Panc1 (cell line): ENCODE measurements around the gene RRAS2. TPM values are rescaled to one million over a fixed set of nuclear protein-coding genes. Genes with fewer than 3 reads are reported as not detected.

Experiments
- ATAC-seq: fragments of 200-7000 bp; cut with Tn5 transposase; 2 replicates; pipeline ENCODE4 v1.9.1; 2020; ENCODE audit warnings: mild to moderate bottlenecking, moderate library complexity
- BruUV-seq: library from RNA; stranded (reverse); fragments of 400-500 nt; replicated peaks from 2 replicates; lab custom pipeline; 2021; lab: Mats Ljungman, UMichigan
- CTCF ChIA-PET: fragments of 300-600 bp; sonication (Branson Sonifier 250); formaldehyde crosslinking; loops from one replicate; lab custom pipeline; 2022; ENCODE audit warnings: antibody characterized with exemption; lab: Charles Lee
- POLR2A ChIA-PET: fragments of 300-600 bp; sonication (Branson Sonifier 250); formaldehyde crosslinking; loops from one replicate; lab custom pipeline; 2022; ENCODE audit warnings: antibody characterized with exemption; lab: Charles Lee
- DNase-seq: peaks from one replicate; pipeline ENCODE4 v3.0.0-alpha.2; 2010; ENCODE audit warnings: low read depth, low spot score
- H3K27ac ChIP-seq: 2 replicates; pipeline ENCODE4 v1.5.1; 2011; ENCODE audit warnings: mild to moderate bottlenecking, low read length, inconsistent platforms
- H3K27me3 ChIP-seq: fragments of 200-500 bp; sonication (Bioruptor generic); 2 replicates; pipeline ENCODE4 v1.6.0; 2014; ENCODE audit warnings: low read length, inconsistent platforms; ENCODE audit not compliant: control insufficient read depth, insufficient read depth
- H3K36me3 ChIP-seq: fragments of 200-500 bp; sonication (Bioruptor generic); 2 replicates; pipeline ENCODE4 v1.5.1; 2014; ENCODE audit warnings: inconsistent platforms, mild to moderate bottlenecking, low read length, moderate library complexity; ENCODE audit not compliant: control insufficient read depth, insufficient read depth
- H3K4me1 ChIP-seq: 2 replicates; pipeline ENCODE4 v1.5.1; 2011; ENCODE audit warnings: inconsistent platforms, mild to moderate bottlenecking, low read length, moderate library complexity; ENCODE audit not compliant: control insufficient read depth, insufficient read depth
- H3K4me3 ChIP-seq, 2 experiments: 2 replicates each; pipeline ENCODE4 v1.5.1; 2011 to 2012; ENCODE audit warnings: low read depth in 2 of 2, low read length in 2 of 2, mild to moderate bottlenecking in 2 of 2, inconsistent platforms in 1 of 2, moderate library complexity in 1 of 2
- H3K9me3 ChIP-seq: fragments of 200-500 bp; sonication (Bioruptor generic); 2 replicates; pipeline ENCODE4 v1.5.1; 2014; ENCODE audit warnings: low read depth, mild to moderate bottlenecking, inconsistent platforms, low read length, moderate library complexity; ENCODE audit not compliant: control insufficient read depth, insufficient read depth
- POLR2AphosphoS5 ChIP-seq: IDR thresholded peaks from 2 replicates; pipeline ENCODE4 v1.6.1; 2012; ENCODE audit warnings: mild to moderate bottlenecking, low read depth, low read length, moderate library complexity
- SIN3A ChIP-seq: IDR thresholded peaks from 2 replicates; pipeline ENCODE4 v1.6.1; 2012; ENCODE audit warnings: low read depth, mild to moderate bottlenecking, low read length, moderate library complexity, borderline replicate concordance; ENCODE audit not compliant: insufficient read depth
- TCF7L2 ChIP-seq: IDR thresholded peaks from 2 replicates; pipeline ENCODE4 v1.6.1; 2011; ENCODE audit warnings: mild to moderate bottlenecking, low read depth, low read length, inconsistent platforms
- in situ Hi-C: cut with HindIII; loops from 2 replicates; pipeline ENCODE4 v1.10.0; 2016; ENCODE audit warnings: low sequenced_read_pairs, low pct_unique_long_range_greater_than_20kb
- intact Hi-C: fragments of 100-400 bp; cut with micrococcal nuclease; formaldehyde crosslinking; loops from one replicate; pipeline ENCODE4 v1.10.0; 2022; ENCODE audit not compliant: unreplicated experiment
- total RNA-seq: library from RNA; stranded (reverse); gene quantifications from one replicate; pipeline ENCODE4 v1.2.1, GENCODE V29; 2021; ENCODE audit not compliant: unreplicated experiment
- TF ChIP-seq, protein P1 (sequence below): fragments of 450-650 bp; IDR thresholded peaks from 2 replicates; pipeline ENCODE4 v1.5.1; 2017; ENCODE audit warnings: mild to moderate bottlenecking
- TF ChIP-seq, protein P2 (sequence below), 2 experiments: IDR thresholded peaks; 2 replicates each; pipeline ENCODE4 v1.6.1; 2011 to 2012; ENCODE audit warnings: low read depth in 2 of 2, control low read depth in 1 of 2, low read length in 1 of 2, mild to moderate bottlenecking in 1 of 2, moderate library complexity in 1 of 2; ENCODE audit not compliant: insufficient read depth in 1 of 2

RRAS2 gene
- total RNA-seq, 1 experiment from 2014 or later = 58.4 TPM

DNA sequence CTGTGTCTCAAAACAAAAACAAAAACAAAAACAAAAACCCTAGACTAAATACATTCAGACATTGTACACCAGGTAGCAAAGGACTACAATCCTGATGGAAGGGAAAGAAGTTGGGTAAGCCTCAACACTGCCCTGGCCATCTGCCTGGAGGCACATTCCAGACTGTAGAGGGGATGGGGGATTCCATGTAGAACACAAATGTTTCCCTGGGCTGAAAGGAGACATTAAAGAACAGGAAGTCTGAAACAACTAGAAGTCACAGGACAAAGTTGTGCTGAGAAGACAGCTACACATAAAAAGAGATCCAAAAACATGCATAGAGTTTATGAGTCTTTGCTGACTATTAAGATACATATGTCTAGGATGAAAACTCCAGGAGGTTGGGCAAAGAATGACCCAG is 83.9 kb downstream of the RRAS2 start:
- BruUV-seq = no TSS peak
- DNase-seq (no peak), ATAC-seq (no peak)
- no peak overlapping the region for H3K4me3 ChIP-seq
- H3K36me3 ChIP-seq = no peaks in the 10 kb centered on the region
- intact Hi-C loops = no loop called here
- no peaks in the 10 kb centered on the region for H3K9me3 ChIP-seq
- H3K27me3 ChIP-seq = no peaks in the 10 kb centered on the region
- no peaks in the 10 kb centered on the region for H3K4me1 ChIP-seq
- TF ChIP-seq TCF7L2 (no peak), POLR2AphosphoS5 (no peak), SIN3A (no peak)
- TF ChIP-seq, protein P1, sequence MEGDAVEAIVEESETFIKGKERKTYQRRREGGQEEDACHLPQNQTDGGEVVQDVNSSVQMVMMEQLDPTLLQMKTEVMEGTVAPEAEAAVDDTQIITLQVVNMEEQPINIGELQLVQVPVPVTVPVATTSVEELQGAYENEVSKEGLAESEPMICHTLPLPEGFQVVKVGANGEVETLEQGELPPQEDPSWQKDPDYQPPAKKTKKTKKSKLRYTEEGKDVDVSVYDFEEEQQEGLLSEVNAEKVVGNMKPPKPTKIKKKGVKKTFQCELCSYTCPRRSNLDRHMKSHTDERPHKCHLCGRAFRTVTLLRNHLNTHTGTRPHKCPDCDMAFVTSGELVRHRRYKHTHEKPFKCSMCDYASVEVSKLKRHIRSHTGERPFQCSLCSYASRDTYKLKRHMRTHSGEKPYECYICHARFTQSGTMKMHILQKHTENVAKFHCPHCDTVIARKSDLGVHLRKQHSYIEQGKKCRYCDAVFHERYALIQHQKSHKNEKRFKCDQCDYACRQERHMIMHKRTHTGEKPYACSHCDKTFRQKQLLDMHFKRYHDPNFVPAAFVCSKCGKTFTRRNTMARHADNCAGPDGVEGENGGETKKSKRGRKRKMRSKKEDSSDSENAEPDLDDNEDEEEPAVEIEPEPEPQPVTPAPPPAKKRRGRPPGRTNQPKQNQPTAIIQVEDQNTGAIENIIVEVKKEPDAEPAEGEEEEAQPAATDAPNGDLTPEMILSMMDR = no peak
- TF ChIP-seq, protein P2, sequence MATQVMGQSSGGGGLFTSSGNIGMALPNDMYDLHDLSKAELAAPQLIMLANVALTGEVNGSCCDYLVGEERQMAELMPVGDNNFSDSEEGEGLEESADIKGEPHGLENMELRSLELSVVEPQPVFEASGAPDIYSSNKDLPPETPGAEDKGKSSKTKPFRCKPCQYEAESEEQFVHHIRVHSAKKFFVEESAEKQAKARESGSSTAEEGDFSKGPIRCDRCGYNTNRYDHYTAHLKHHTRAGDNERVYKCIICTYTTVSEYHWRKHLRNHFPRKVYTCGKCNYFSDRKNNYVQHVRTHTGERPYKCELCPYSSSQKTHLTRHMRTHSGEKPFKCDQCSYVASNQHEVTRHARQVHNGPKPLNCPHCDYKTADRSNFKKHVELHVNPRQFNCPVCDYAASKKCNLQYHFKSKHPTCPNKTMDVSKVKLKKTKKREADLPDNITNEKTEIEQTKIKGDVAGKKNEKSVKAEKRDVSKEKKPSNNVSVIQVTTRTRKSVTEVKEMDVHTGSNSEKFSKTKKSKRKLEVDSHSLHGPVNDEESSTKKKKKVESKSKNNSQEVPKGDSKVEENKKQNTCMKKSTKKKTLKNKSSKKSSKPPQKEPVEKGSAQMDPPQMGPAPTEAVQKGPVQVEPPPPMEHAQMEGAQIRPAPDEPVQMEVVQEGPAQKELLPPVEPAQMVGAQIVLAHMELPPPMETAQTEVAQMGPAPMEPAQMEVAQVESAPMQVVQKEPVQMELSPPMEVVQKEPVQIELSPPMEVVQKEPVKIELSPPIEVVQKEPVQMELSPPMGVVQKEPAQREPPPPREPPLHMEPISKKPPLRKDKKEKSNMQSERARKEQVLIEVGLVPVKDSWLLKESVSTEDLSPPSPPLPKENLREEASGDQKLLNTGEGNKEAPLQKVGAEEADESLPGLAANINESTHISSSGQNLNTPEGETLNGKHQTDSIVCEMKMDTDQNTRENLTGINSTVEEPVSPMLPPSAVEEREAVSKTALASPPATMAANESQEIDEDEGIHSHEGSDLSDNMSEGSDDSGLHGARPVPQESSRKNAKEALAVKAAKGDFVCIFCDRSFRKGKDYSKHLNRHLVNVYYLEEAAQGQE (IDR thresholded peaks at IDR 0.05; ENCODE audit: insufficient read depth in 1 of 2, low read depth in 2 of 2, low read length in 1 of 2) = no peak
- in situ Hi-C loops = no loop called here
- POLR2A ChIA-PET = no interaction called here
- CTCF ChIA-PET = no interaction called here
- H3K27ac ChIP-seq = no peak overlapping the region

DNA sequence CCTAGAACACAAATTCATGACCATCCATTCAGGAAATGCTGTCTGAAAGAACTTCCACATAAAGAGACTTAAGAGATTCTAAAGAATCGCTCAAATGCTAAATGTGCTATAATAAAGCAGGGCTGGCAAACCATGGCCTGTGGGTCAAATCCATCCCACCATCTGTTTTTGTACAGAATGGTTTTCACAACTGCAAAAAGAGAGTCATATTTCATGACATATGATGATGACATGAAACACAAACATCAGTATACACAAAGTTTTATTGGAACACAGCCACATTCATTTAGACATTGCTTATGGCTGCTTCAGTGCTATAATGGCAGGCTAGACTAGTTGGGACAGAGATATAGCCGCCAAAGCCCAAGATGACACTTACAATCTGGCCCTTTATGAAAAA is 85.1 kb downstream of the RRAS2 start:
- in situ Hi-C loops (no loop called here), intact Hi-C loops (no loop called here)
- Histone ChIP-seq H3K4me1 (no peaks in the 10 kb centered on the region), H3K4me3 (no peak overlapping the region), H3K36me3 (no peaks in the 10 kb centered on the region), H3K27ac (no peak overlapping the region), H3K27me3 (no peaks in the 10 kb centered on the region), H3K9me3 (no peaks in the 10 kb centered on the region)
- BruUV-seq = no TSS peak
- POLR2A ChIA-PET = no interaction called here
- no peak for DNase-seq
- CTCF ChIA-PET = no interaction called here
- TF ChIP-seq, protein P2 (IDR thresholded peaks at IDR 0.05; ENCODE audit: insufficient read depth in 1 of 2, low read depth in 2 of 2, low read length in 1 of 2) = no peak
- no peak for TF ChIP-seq SIN3A
- TF ChIP-seq, protein P1 = no peak
- no peak for TF ChIP-seq TCF7L2
- TF ChIP-seq POLR2AphosphoS5 = no peak
- ATAC-seq = no peak
